GOT3 (cell line): ENCODE measurements around the gene MSN.
"Not testable (repeated sequence)": the region's sequence is repeated elsewhere in the genome, so short reads cannot be mapped to it uniquely, and the experiment has no call there.

ENCODE experiments used
- DNase-seq: peaks from one replicate; lab custom pipeline; 2025; ENCODE audit warnings: mixed read lengths; lab: John Stamatoyannopoulos, UW

The MSN gene

GRCh38 chrX:65720381-65720964, 53.0 kb downstream of the MSN start:
- DNase-seq, result no peak

DNA sequence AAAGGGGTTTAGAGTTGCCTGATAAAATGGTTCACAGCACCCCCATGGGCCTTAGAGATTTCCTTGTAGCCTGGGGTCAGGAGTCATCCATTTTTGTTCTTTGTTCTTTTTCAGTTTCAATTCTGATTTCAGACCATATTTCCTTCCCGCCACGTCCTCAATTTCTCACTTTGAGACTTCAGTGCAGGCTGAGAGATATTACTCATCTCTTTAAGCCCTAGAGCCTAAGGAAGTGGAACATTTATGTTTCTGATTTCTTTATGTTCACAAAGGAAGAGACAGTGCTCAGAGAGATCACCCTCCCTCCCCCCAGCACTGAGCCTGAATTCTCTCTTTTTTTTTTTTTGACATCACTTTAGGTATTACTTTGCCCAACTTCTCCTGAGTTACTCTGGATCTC, 56.3 kb downstream of the MSN start:
- DNase-seq, result no peak

- no peak for DNase-seq
These were observed 59.3 kb downstream of the MSN start for GRCh38 chrX:65726715-65727114.

DNA sequence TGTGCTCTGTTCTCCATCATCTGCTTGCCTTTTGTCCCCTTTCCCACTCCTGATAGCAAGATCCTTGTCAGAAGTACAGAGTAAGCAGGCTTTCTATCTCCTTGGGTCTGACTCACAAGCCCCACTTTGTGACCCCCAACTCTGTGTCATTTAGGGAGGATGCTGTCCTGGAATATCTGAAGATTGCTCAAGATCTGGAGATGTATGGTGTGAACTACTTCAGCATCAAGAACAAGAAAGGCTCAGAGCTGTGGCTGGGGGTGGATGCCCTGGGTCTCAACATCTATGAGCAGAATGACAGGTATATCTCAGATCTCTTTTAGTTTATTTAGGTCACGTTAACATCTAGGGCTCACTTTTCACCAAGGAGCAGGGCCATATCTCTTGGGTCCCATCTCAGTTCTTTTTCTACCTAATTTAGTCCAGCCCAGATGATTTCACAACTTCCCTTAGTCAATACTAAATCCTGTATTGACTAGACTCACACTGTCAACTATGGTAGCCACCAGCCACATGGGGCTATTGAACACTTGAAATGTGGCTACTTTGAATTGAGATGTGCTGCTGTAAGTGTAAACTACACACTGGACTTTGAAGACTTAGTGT, 64.3 kb downstream of the MSN start:
- no peak for DNase-seq

GRCh38 chrX:65740909-65741308, 73.5 kb downstream of the MSN start:
- no peak for DNase-seq

DNA sequence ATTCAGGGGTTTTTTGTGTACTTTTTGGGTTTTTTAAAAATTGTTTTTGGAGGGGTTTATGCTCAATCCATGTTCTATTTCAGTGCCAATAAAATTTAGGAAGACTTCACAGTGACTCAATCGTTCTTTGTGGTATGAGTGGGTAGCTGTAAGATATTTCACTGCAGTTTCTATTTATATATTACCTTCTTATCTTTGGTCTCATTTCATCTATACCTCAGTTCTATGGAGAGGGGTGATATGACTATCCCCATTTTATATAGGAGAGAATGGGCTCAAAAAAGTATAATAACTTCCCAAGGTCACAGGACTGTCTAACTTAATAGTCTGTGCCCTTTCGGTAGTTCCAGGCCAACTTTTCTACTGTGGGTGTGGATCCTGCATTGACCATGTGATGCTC, 74.4 kb downstream of the MSN start:
- DNase-seq, result no peak

GRCh38 chrX:65744965-65745364, 77.5 kb downstream of the MSN start:
- DNase-seq, result no peak

GRCh38 chrX:65745427-65745826, 78.0 kb downstream of the MSN start:
- DNase-seq, result no peak

DNA sequence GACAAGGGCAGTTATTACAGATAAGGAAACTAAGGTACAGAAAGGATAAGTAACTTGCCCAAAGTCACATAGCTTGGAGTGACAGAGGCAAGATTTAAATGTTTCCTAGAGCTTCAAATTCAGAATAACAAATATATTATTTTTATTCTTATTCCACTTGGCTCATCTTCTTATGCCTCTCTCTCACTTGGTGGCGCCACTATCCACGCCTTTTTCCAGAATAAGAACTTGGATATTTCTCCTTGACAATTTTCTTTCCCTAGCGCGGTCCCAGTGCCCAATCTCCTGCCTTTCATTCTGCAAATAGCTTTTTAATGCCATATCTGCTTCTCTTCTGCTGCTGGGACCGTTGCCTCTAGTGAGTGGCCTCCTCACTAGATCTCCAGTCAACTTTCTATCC, 78.5 kb downstream of the MSN start:
- no peak for DNase-seq

GRCh38 chrX:65750674-65751469, 83.4 kb downstream of the MSN start:
- no peak for DNase-seq

DNA sequence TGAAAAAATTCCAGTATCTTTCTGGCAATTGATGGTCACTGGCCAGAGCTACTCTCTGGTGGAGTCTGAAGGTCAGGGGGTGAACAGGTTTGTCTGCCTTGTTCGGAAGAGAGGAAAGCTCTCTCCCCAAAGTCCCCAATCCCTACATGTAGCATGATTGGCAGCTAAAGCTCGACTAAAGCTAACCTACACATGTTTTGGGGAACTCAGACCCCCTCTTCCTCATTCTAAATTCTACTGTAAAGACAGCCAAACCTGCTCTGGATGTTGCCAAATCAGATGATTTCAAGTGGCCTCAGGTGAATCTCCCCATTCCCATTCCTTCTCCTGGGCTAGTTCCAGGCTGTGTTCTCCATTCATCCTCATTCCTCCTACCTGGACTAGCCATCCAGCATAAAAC, 84.1 kb downstream of the MSN start:
- DNase-seq, result no peak

DNA sequence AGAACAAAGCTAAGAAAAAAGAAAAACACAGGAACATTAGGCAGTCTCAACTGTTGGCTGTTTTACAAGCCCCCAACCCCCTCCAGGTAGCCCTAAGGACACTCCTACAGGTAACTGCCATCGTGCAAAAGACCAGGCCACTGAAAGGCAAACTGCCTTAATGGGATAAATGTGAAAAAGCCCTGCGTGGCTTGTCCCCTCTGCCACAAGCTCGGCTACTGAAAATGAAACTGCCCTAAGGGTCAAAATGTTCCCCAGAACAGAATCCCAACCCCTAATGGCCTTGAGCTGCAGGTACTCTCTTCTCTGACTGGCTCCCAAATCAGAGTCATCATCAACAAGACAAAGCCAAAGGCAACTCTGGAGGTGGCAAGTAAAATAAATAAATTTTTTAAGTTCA, 84.8 kb downstream of the MSN start:
- DNase-seq, result no peak

GRCh38 chrX:65755786-65756185, 88.3 kb downstream of the MSN start:
- DNase-seq, result no peak

DNA sequence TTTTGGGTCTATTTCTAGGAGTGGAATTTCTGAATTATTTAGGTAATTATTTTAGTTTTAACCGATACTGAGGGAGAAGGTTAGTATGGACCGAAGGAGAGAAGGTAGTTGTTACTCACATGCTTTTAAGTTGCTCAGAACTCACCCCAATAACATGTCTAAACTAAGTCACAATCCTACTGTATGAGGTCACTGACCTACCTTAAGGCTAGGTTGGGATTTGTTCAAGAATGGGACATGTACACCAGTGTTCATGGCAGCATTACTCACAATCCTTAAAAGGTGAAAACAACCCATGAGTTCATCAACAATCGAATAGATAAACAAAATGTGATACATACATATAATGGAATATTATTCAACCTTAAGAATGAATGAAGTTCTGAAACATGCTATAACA, 90.5 kb downstream of the MSN start:
- DNase-seq, result no peak

DNA sequence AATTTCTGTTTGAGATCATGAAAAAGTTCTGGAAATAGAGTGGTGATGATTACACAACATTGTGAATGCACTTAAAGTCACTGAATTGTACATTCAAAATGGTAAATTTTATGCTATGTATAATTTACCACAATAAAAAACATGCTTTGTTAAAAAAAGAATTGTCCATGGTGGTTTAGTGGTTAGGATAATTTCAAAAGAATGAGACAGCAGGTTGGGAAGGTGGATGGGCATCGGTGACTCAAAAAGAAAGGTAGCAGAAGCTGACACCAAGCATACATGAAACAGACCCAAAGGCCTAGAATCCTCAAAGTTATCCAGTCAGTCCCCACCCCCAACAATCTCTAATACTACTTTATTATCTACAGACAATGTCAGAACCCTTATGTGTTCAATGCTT, 91.1 kb downstream of the MSN start:
- no peak for DNase-seq

DNA sequence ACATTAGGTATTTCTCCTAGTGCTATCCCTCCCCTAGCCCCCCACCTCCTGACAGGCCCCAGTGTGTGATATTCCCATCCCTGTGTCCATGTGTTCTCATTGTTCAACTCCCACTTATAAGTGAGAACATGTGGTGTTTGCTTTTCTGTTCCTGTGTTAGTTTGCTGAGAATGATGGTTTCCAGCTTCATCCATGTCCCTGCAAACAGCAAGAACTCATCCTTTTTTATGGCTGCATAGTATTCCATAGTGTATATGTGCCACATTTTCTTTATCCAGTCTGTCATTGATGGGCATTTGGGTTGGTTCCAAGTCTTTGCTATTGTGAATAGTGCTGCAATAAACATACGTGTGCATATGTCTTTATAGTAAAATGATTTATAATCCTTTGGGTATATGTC, 92.1 kb downstream of the MSN start:
- not testable (repeated sequence) for DNase-seq

DNA sequence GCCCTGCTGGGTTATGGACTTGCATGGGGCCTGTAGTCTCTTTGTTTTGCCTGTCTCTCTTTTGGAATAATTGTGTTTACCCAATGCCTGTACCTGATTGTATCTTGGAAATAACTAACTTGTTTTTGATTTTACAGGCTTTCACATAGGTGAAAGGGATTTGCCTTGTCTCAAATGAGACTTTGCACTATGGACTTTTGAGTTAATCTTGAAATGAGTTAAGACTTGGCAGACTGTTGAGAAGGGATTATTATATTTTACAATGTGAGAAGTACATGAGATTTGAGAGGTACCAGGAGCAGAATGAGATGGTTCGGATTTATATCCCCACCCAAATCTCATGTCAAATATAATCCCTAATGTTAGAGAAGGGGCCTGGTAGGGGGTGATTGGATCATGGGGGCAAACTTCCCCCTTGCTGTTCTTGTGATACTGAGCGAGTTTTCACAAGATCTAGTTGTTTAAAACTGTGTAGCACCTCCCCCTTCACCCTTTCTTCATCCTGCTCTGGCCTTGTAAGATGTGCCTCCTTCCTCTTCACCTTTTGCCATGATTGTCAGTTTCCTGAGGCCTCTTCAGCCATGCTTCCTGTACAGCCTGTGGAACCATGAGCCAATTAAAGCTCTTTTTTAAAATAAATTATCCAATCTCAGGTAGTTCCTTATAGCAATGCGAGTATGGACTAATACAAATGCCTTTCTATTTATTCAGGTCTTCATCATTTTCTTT, 102.3 kb downstream of the MSN start:
- no peak for DNase-seq

DNA sequence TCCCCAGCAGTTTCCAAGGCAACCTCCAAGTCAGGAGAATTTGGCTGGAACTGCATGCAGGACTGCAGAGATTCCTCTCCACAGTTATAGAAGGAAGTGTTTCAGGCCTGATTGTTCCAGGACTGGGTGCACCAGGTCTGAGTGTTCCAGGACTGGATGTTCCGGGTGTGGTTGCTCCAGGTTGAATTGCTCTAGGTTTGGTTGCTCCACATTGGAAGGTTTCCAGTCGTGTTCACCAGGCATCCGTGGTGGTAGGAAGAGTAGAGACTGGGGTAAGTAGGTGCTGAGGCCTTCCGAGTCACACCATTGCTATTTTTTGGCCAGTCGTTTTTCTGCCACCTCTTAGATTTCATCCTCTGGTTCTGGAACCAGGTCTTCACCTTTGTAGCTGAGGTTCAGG, 105.4 kb downstream of the MSN start:
- DNase-seq, result no peak

DNA sequence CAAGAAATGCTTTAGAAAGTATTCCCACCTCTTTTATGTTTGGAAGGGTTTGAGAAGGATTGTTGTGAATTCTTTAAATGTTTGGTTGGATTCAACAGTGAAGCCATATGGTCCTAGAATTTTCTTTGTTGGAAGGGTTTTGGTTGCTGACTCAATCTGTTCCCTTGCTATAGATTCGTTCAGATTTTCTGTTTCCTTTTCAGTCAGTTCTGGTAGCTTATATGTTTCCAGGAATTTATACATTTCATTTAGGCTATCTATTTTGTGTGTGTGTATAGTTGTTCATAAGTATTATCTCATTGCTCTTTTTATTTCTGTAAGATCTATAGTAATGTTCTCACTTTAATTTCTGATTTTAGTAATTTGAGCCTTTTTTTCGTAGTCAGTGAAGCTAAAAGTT, 114.4 kb downstream of the MSN start:
- DNase-seq, result no peak

GRCh38 chrX:65783746-65784145, 116.3 kb downstream of the MSN start:
- no peak for DNase-seq
